ENCODE data around the gene OR2A5. TPM values are rescaled to one million over a fixed set of nuclear protein-coding genes. Genes with fewer than 3 reads are reported as not detected.
"Not testable (repeated sequence)": the region's sequence is repeated elsewhere in the genome, so short reads cannot be mapped to it uniquely, and the experiment has no call there.

Gene OR2A5
- total RNA-seq: not detected

GRCh38 chr7:144048648-144049047 is at the start of gene OR2A5:
OR2A5 (plus strand) TSS chr7:144048948; CDS start chr7:144050402, 1,454 bp downstream.
- DNase-seq: no peak

- DNase-seq: no peak
These were observed 48.7 kb upstream of the OR2A5 start, which contains the start of gene OR6B1 for GRCh38 chr7:144000020-144000419. OR6B1 (plus strand) TSS chr7:144000320; CDS start chr7:144003997, 3,677 bp downstream.

GRCh38 chr7:144001543-144001942 is 47.2 kb upstream of the OR2A5 start:
- DNase-seq: no peak

GRCh38 chr7:144004703-144005102 is 44.0 kb upstream of the OR2A5 start:
- DNase-seq: no peak

- DNase-seq: no peak
These were observed 42.6 kb upstream of the OR2A5 start for GRCh38 chr7:144006029-144006691.

- DNase-seq: no peak
These were observed 42.1 kb upstream of the OR2A5 start for GRCh38 chr7:144006692-144007042.

GRCh38 chr7:144009361-144009760 is 39.4 kb upstream of the OR2A5 start:
- DNase-seq: no peak

- not testable (repeated sequence) for DNase-seq
These were observed 38.7 kb upstream of the OR2A5 start for GRCh38 chr7:144010061-144010460.

- not testable (repeated sequence) for DNase-seq
These were observed 37.9 kb upstream of the OR2A5 start for GRCh38 chr7:144010821-144011220.

GRCh38 chr7:144011458-144012230 is 37.1 kb upstream of the OR2A5 start:
- DNase-seq: no peak

GRCh38 chr7:144018065-144018464 is 30.7 kb upstream of the OR2A5 start:
- DNase-seq: no peak

GRCh38 chr7:144019457-144019856 is 29.3 kb upstream of the OR2A5 start:
- no peak for DNase-seq

- DNase-seq: no peak
These were observed 28.4 kb upstream of the OR2A5 start for GRCh38 chr7:144020340-144020739.

- no peak for DNase-seq
These were observed 26.6 kb upstream of the OR2A5 start for GRCh38 chr7:144022169-144022568.

- no peak for DNase-seq
These were observed 25.4 kb upstream of the OR2A5 start for GRCh38 chr7:144023171-144023827.

GRCh38 chr7:144024213-144024612 is 24.5 kb upstream of the OR2A5 start:
- DNase-seq: no peak

GRCh38 chr7:144026203-144026883 is 22.4 kb upstream of the OR2A5 start:
- DNase-seq: no peak

GRCh38 chr7:144027070-144027469 is 21.7 kb upstream of the OR2A5 start:
- no peak for DNase-seq

- DNase-seq: no peak
These were observed 20.8 kb upstream of the OR2A5 start for GRCh38 chr7:144027974-144028373.

GRCh38 chr7:144028547-144028946 is 20.2 kb upstream of the OR2A5 start:
- no peak for DNase-seq

GRCh38 chr7:144032516-144032915 is 16.2 kb upstream of the OR2A5 start:
- no peak for DNase-seq

- DNase-seq: no peak
These were observed 15.6 kb upstream of the OR2A5 start for GRCh38 chr7:144032985-144033709.

Data from effector CD4-positive, alpha-beta T cell (primary cell).